B cell (primary cell): ENCODE results near the gene TRPC4AP.

Experiments
- CTCF ChIP-seq: fragments of 200-600 bp; IDR thresholded peaks from one replicate; pipeline ENCODE4 v1.8.0; 2022; ENCODE audit warnings: antibody characterized with exemption, mild to moderate bottlenecking
- EZH2 ChIP-seq: IDR thresholded peaks from 2 replicates; pipeline ENCODE4 v1.6.1; 2012; ENCODE audit warnings: borderline replicate concordance, low read depth, mild to moderate bottlenecking, moderate library complexity, low read length; ENCODE audit not compliant: insufficient read depth, poor library complexity, severe bottlenecking

- TF ChIP-seq CTCF (no peak), EZH2 (no peak)
Observed at GRCh38 chr20:35059110-35059509, 33.5 kb downstream of the TRPC4AP start.
